Gastrocnemius medialis (tissue), 4 donors: ENCODE data around the gene SPATA6L.

Experiments used
- CTCF ChIP-seq, 5 experiments: fragments of 450-650 bp in 3 of 5; fragments of 200-600 bp in 2 of 5; sonication (generic) in 2 of 5; IDR thresholded peaks in 4 of 5; conservative IDR thresholded peaks in 1 of 5; 1 replicate in 4 of 5; 2 replicates in 1 of 5; pipeline ENCODE4 v1.5.1; 2016 to 2019; ENCODE audit warnings: antibody characterized with exemption in 5 of 5, mild to moderate bottlenecking in 3 of 5, moderate library complexity in 3 of 5
- POLR2A ChIP-seq, 2 donors: fragments of 450-650 bp; IDR thresholded peaks; one replicate each; pipeline ENCODE4 v1.6.1; 2017; ENCODE audit warnings: antibody characterized with exemption in 2 of 2, mild to moderate bottlenecking in 2 of 2, moderate library complexity in 2 of 2

GRCh38 chr9:4615251-4615650, 51.0 kb downstream of the SPATA6L start:
- TF ChIP-seq CTCF (IDR thresholded peaks at IDR 0.05 in 4 of 5, conservative IDR thresholded peaks at IDR 0.05 in 1 of 5) (no peak), POLR2A (IDR thresholded peaks at IDR 0.05) (no peak)
